Small intestine (tissue), 7 donors: Measurements from ENCODE around the gene LONRF2. TPM values are rescaled to one million over a fixed set of nuclear protein-coding genes. Genes with fewer than 3 reads are reported as not detected.

Experiments
- DNase-seq, 2 donors: peaks; one replicate each; pipeline versions ENCODE4 v3.0.0 to v3.0.0-alpha.2; 2013
- FAIRE-seq: peaks from 2 replicates; lab custom pipeline; 2012; peaks lifted over from hg19 to GRCh38; lab: Jason Lieb, UNC
- H3K27ac ChIP-seq, 3 donors: one replicate each; pipeline ENCODE4 v1.5.1; 2013; ENCODE audit warnings: low read length in 2 of 3, mild to moderate bottlenecking in 2 of 3, control low read depth in 1 of 3, inconsistent platforms in 1 of 3, low read depth in 1 of 3, moderate library complexity in 1 of 3
- H3K27me3 ChIP-seq, 3 donors: one replicate each; pipeline ENCODE4 v1.6.1; 2013; ENCODE audit warnings: low read length in 3 of 3, inconsistent platforms in 1 of 3; ENCODE audit not compliant: control insufficient read depth in 3 of 3, insufficient read depth in 3 of 3
- H3K36me3 ChIP-seq, 3 donors: one replicate each; pipeline ENCODE4 v1.6.1; 2013; ENCODE audit warnings: low read length in 3 of 3, inconsistent platforms in 1 of 3, low read depth in 1 of 3, mild to moderate bottlenecking in 1 of 3, moderate library complexity in 1 of 3; ENCODE audit not compliant: control insufficient read depth in 3 of 3, insufficient read depth in 2 of 3
- H3K4me1 ChIP-seq, 3 donors: one replicate each; pipeline ENCODE4 v1.6.1; 2013; ENCODE audit warnings: low read length in 2 of 3, inconsistent platforms in 1 of 3, low read depth in 1 of 3, mild to moderate bottlenecking in 1 of 3, moderate library complexity in 1 of 3; ENCODE audit not compliant: control insufficient read depth in 3 of 3, insufficient read depth in 2 of 3
- H3K4me3 ChIP-seq, 3 donors: one replicate each; pipeline ENCODE4 v1.5.1; 2013; ENCODE audit warnings: low read length in 3 of 3, control low read depth in 1 of 3, inconsistent platforms in 1 of 3, low read depth in 1 of 3, mild to moderate bottlenecking in 1 of 3, moderate library complexity in 1 of 3
- H3K9me3 ChIP-seq, 2 donors: one replicate each; pipeline ENCODE4 v1.6.1; 2013; ENCODE audit warnings: low read depth in 1 of 2, low read length in 1 of 2; ENCODE audit not compliant: control insufficient read depth in 2 of 2, insufficient read depth in 1 of 2
- WGBS, 3 donors: extraction: QIAGEN DNeasy Blood & Tissue Kit; methylation state at CpG; one replicate each; pipeline ENCODE4 v1.1.7; 2013; 5-methylcytosine and 5-hydroxymethylcytosine counted together
- polyA plus RNA-seq, 4 donors: library from polyadenylated mRNA; stranded (reverse) in 3 of 4; unstranded in 1 of 4; fragments of 200-250 nt in 3 of 4; fragments of 120-200 nt in 1 of 4; gene quantifications; one replicate each; pipeline versions ENCODE4 v1.2.1 to v1.2.3, GENCODE V29; 2013
- donor health status: healthy with polysubstance abuse.
- donor health status: control.
- donor health status: control.
- donor health status: Bipolar disorder and iron deficiency.
- donor health status: healthy.

The LONRF2 gene
- polyA plus RNA-seq, 4 donors, result under 0.01 to 1.5 (median 0.43) TPM; not detected in 1

- FAIRE-seq (no peak), DNase-seq (no peak)
- 85 to 86% (median 86%) methylated on average over 1 of the region's 1 CpG for WGBS, 3 donors
- peaks cover 0 to 5% of the 10 kb centered on the region in 2 donors for H3K9me3 ChIP-seq
- H3K27me3 ChIP-seq, result peaks cover 4 to 14% (median 10%) of the 10 kb centered on the region in 3 donors
- no peaks in the 10 kb centered on the region for H3K4me1 ChIP-seq
- H3K27ac ChIP-seq, result no peak overlapping the region
- no peak overlapping the region for H3K4me3 ChIP-seq
- no peaks in the 10 kb centered on the region for H3K36me3 ChIP-seq
These were observed 4.7 kb downstream of the LONRF2 start for GRCh38 chr2:100317634-100318033.

GRCh38 chr2:100309973-100310719 is 12.2 kb downstream of the LONRF2 start:
- H3K4me3 ChIP-seq, result no peak overlapping the region
- no peaks in the 10 kb centered on the region for H3K36me3 ChIP-seq
- DNase-seq, result no peak
- no peak overlapping the region for H3K27ac ChIP-seq
- no peaks in the 10 kb centered on the region for H3K9me3 ChIP-seq
- FAIRE-seq, result no peak
- H3K4me1 ChIP-seq, result no peaks in the 10 kb centered on the region
- WGBS, 3 donors, result 72 to 78% (median 77%) methylated on average over 4 of the region's 4 CpGs
- H3K27me3 ChIP-seq, result no peaks in the 10 kb centered on the region

- Histone ChIP-seq H3K4me3 (no peak overlapping the region), H3K9me3 (peaks cover 0 to 3% of the 10 kb centered on the region in 2 donors), H3K27me3 (no peaks in the 10 kb centered on the region), H3K36me3 (no peaks in the 10 kb centered on the region), H3K27ac (no peak overlapping the region), H3K4me1 (no peaks in the 10 kb centered on the region)
- FAIRE-seq (peak; percentile 30), DNase-seq (no peak)
- WGBS, 3 donors, result 85 to 95% (median 86%) methylated on average over 3 of the region's 3 CpGs
These were observed 13.0 kb downstream of the LONRF2 start for GRCh38 chr2:100309311-100309710.

- Histone ChIP-seq H3K27me3 (no peaks in the 10 kb centered on the region), H3K4me1 (no peaks in the 10 kb centered on the region), H3K9me3 (peaks cover 0 to 3% of the 10 kb centered on the region in 2 donors), H3K4me3 (no peak overlapping the region), H3K27ac (no peak overlapping the region), H3K36me3 (no peaks in the 10 kb centered on the region)
- no peak for DNase-seq
- FAIRE-seq, result no peak
- 90 to 97% (median 95%) methylated on average over 1 of the region's 1 CpG for WGBS, 3 donors
These were observed 18.6 kb downstream of the LONRF2 start for GRCh38 chr2:100303744-100304143.

DNA sequence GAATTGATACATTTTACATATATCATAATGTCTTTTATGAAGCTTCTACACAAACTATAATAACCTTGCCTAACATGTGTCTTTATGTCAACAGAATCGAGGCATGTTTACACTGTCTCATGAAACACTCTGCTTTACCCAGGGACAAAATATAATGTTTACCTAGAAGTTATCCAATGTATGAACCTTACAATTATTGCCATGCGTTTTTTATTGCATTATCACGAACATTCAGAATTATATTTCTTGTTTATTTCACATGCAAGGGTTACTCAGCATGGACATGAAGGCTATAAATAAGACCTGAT is 19.8 kb downstream of the LONRF2 start:
- H3K27me3 ChIP-seq, result no peaks in the 10 kb centered on the region
- FAIRE-seq (no peak), DNase-seq (no peak)
- no peak overlapping the region for H3K4me3 ChIP-seq
- H3K27ac ChIP-seq, result no peak overlapping the region
- peaks cover 0 to 3% of the 10 kb centered on the region in 2 donors for H3K9me3 ChIP-seq
- H3K4me1 ChIP-seq, result no peaks in the 10 kb centered on the region
- 62 to 75% (median 72%) methylated on average over 3 of the region's 3 CpGs for WGBS, 3 donors
- H3K36me3 ChIP-seq, result no peaks in the 10 kb centered on the region

- H3K27ac ChIP-seq, result no peak overlapping the region
These were observed 20.3 kb downstream of the LONRF2 start for GRCh38 chr2:100301881-100302584.

DNA sequence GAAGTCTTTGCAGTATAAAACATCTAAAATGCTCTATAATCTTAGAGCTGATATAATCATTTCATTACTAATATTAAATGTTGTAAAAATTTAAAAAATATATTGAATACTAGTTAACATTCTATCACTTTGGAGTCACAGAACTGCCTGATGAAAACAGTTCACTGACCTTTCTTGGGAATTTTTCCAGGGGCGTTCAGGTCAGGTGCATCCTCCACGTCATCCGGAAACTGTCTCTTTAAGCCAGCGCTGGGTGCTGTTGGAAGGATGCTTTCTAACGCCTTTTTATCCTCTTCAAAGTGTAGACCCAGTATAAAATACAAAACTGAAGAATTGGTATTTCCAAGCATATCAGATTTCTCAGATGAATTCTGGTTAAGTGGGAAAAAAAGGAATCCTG is 22.8 kb downstream of the LONRF2 start:
- H3K4me1 ChIP-seq, result no peaks in the 10 kb centered on the region
- 85 to 94% (median 87%) methylated on average over 5 of the region's 5 CpGs for WGBS, 3 donors
- no peak overlapping the region for H3K4me3 ChIP-seq
- no peak for FAIRE-seq
- no peaks in the 10 kb centered on the region for H3K9me3 ChIP-seq
- no peak overlapping the region for H3K27ac ChIP-seq
- H3K36me3 ChIP-seq, result no peaks in the 10 kb centered on the region
- DNase-seq, result no peak
- peaks cover 0 to 2% (median 0%) of the 10 kb centered on the region in 3 donors for H3K27me3 ChIP-seq

More at GRCh38 chr2:100301881-100302584, 20.3 kb downstream of the LONRF2 start:
- Histone ChIP-seq H3K36me3 (no peaks in the 10 kb centered on the region), H3K4me1 (no peaks in the 10 kb centered on the region), H3K27me3 (no peaks in the 10 kb centered on the region), H3K4me3 (no peak overlapping the region), H3K9me3 (peaks cover 0 to 3% of the 10 kb centered on the region in 2 donors)
- DNase-seq, result no peak
- WGBS, 3 donors, result 78 to 83% (median 79%) methylated on average over 7 of the region's 7 CpGs
- no peak for FAIRE-seq

GRCh38 chr2:100297511-100297910 is 24.8 kb downstream of the LONRF2 start:
- DNase-seq (no peak), FAIRE-seq (no peak)
- H3K4me3 ChIP-seq, result no peak overlapping the region
- H3K27me3 ChIP-seq, result peaks cover 0 to 2% (median 0%) of the 10 kb centered on the region in 3 donors
- WGBS, 3 donors, result 91 to 99% (median 96%) methylated on average over 3 of the region's 3 CpGs
- no peaks in the 10 kb centered on the region for H3K4me1 ChIP-seq
- H3K9me3 ChIP-seq, result no peaks in the 10 kb centered on the region
- no peak overlapping the region for H3K27ac ChIP-seq
- no peaks in the 10 kb centered on the region for H3K36me3 ChIP-seq
